HepG2 (cell line): ENCODE measurements around the gene LUC7L. TPM values are rescaled to one million over a fixed set of nuclear protein-coding genes. Genes with fewer than 3 reads are reported as not detected.

ENCODE experiments used
- PRPF4 ChIP-seq: fragments of 200-400 bp; formaldehyde crosslinking; IDR thresholded peaks from 2 replicates; pipeline ENCODE4 v1.6.1; 2016; ENCODE audit warnings: low read length, low read depth; ENCODE audit not compliant: poor library complexity, severe bottlenecking
- RFXANK ChIP-seq: IDR thresholded peaks from 2 replicates; pipeline ENCODE4 v1.6.1; 2016
- SATB2 ChIP-seq: sonication (generic); formaldehyde crosslinking; IDR thresholded peaks from 2 replicates; pipeline ENCODE4 v1.5.0; 2020; ENCODE audit warnings: missing genetic modification reagents
- U2AF1 ChIP-seq: fragments of 200-400 bp; formaldehyde crosslinking; optimal IDR thresholded peaks from 2 replicates; pipeline ENCODE3; 2017; ENCODE audit warnings: mild to moderate bottlenecking, low read depth, low read length
- UBTF ChIP-seq: sonication (generic); formaldehyde crosslinking; IDR thresholded peaks from 2 replicates; pipeline ENCODE4 v1.4.0; 2020; ENCODE audit warnings: mild to moderate bottlenecking, missing genetic modification reagents
- ZFP36L2 ChIP-seq: sonication (generic); formaldehyde crosslinking; IDR thresholded peaks from 2 replicates; pipeline ENCODE4 v1.4.0; 2020; ENCODE audit warnings: missing genetic modification reagents
- ZNF230 ChIP-seq: sonication (generic); formaldehyde crosslinking; IDR thresholded peaks from 2 replicates; pipeline ENCODE4 v1.4.0; 2020; ENCODE audit warnings: mild to moderate bottlenecking, missing genetic modification reagents
- ZNF335 ChIP-seq: sonication (generic); formaldehyde crosslinking; IDR thresholded peaks from 2 replicates; pipeline ENCODE4 v1.4.0; 2020; ENCODE audit warnings: missing genetic modification reagents
- ZNF431 ChIP-seq: sonication (generic); formaldehyde crosslinking; IDR thresholded peaks from 2 replicates; pipeline ENCODE4 v1.9.0; 2022; ENCODE audit warnings: missing genetic modification reagents, low read depth, mild to moderate bottlenecking, borderline replicate concordance
- ZNF687 ChIP-seq: sonication (generic); formaldehyde crosslinking; IDR thresholded peaks from 2 replicates; pipeline ENCODE4 v1.5.1; 2020; ENCODE audit warnings: mild to moderate bottlenecking, missing genetic modification reagents, moderate library complexity
- ZNF713 ChIP-seq: sonication (generic); formaldehyde crosslinking; IDR thresholded peaks from 2 replicates; pipeline ENCODE4 v1.4.0; 2020; ENCODE audit warnings: mild to moderate bottlenecking, missing genetic modification reagents
- ZNF766 ChIP-seq: sonication (generic); formaldehyde crosslinking; IDR thresholded peaks from 2 replicates; pipeline ENCODE4 v1.5.0; 2020; ENCODE audit warnings: missing genetic modification reagents, borderline replicate concordance
- polyA plus RNA-seq, 8 experiments: library from polyadenylated mRNA; depleted of rRNA in 3 of 8; stranded (reverse) in 7 of 8; unstranded in 1 of 8; fragments of >200 nt; fragmentation: Illumina TruSeq in 4 of 8; extraction: Trizol in 4 of 8; gene quantifications; 2 replicates each; pipeline versions ENCODE4 v1.2.1 to v1.2.3, GENCODE V29; 2011 to 2016; ENCODE audit warnings: low read depth in 4 of 8, missing spikeins in 1 of 8, mixed read lengths in 1 of 8; ENCODE audit not compliant: insufficient read depth in 1 of 8
- total RNA-seq, 5 experiments: library from RNA; depleted of rRNA; stranded (reverse); fragments of >200 nt; fragmentation: Illumina TruSeq; extraction: Trizol; gene quantifications; 2 replicates each; pipeline ENCODE4 v1.2.3, GENCODE V29; 2016; ENCODE audit warnings: low read depth in 1 of 5
- TF ChIP-seq, protein P1 (sequence below): sonication (generic); formaldehyde crosslinking; IDR thresholded peaks from 2 replicates; pipeline ENCODE4 v1.8.0; 2022; ENCODE audit warnings: mild to moderate bottlenecking, missing genetic modification reagents; ENCODE audit not compliant: insufficient replicate concordance
- TF ChIP-seq, protein P2 (sequence below): sonication (generic); formaldehyde crosslinking; IDR thresholded peaks from 2 replicates; pipeline ENCODE4 v1.4.0; 2020; ENCODE audit warnings: missing genetic modification reagents, borderline replicate concordance

The LUC7L gene
- total and polyA plus RNA-seq, 2 of the 13 experiments (the other 11 are each of a cell fraction or from before 2014, with no cell fraction given): 48.7 to 56.9 TPM

DNA sequence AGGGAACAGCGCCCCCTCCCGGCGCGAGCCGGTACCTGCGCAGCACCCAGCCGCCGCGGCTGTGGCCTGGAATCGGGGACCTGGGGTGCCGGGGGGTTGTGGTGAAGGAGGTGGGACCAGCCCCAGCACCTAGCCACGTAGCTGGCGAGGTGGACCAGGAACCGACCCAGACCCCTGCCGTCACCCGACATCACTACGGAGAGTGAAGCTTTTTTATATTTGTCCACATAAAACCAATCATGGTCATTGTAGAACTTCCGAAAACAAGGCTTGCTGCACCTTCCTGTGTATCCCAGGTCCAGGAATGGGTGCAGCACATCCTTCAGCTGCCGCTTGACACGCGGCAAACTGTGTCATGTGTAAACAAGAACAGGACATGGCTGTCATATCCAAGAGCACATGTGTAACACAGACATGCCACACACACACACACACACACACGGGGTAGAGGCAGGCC lies 47.7 kb downstream of the LUC7L start (continued):
- TF ChIP-seq ZNF687 (CRISPR knock-in tag): no peak; the same call in 1 of the 2 replicates
- TF ChIP-seq SATB2: no peak
- TF ChIP-seq, protein P1, sequence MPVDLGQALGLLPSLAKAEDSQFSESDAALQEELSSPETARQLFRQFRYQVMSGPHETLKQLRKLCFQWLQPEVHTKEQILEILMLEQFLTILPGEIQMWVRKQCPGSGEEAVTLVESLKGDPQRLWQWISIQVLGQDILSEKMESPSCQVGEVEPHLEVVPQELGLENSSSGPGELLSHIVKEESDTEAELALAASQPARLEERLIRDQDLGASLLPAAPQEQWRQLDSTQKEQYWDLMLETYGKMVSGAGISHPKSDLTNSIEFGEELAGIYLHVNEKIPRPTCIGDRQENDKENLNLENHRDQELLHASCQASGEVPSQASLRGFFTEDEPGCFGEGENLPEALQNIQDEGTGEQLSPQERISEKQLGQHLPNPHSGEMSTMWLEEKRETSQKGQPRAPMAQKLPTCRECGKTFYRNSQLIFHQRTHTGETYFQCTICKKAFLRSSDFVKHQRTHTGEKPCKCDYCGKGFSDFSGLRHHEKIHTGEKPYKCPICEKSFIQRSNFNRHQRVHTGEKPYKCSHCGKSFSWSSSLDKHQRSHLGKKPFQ (CRISPR knock-in tag): no peak
- TF ChIP-seq UBTF: no peak
- no peak for TF ChIP-seq ZNF766
- TF ChIP-seq PRPF4: no peak
- TF ChIP-seq ZNF431 (CRISPR knock-in tag): no peak
- TF ChIP-seq ZNF335 (CRISPR knock-in tag): 0 out of 2 replicates have a peak, but pooled peaks have one; percentile 1
- TF ChIP-seq ZNF230 (CRISPR knock-in tag): 0 out of 2 replicates have a peak, but pooled peaks have one; percentile 7
- TF ChIP-seq, protein P2, sequence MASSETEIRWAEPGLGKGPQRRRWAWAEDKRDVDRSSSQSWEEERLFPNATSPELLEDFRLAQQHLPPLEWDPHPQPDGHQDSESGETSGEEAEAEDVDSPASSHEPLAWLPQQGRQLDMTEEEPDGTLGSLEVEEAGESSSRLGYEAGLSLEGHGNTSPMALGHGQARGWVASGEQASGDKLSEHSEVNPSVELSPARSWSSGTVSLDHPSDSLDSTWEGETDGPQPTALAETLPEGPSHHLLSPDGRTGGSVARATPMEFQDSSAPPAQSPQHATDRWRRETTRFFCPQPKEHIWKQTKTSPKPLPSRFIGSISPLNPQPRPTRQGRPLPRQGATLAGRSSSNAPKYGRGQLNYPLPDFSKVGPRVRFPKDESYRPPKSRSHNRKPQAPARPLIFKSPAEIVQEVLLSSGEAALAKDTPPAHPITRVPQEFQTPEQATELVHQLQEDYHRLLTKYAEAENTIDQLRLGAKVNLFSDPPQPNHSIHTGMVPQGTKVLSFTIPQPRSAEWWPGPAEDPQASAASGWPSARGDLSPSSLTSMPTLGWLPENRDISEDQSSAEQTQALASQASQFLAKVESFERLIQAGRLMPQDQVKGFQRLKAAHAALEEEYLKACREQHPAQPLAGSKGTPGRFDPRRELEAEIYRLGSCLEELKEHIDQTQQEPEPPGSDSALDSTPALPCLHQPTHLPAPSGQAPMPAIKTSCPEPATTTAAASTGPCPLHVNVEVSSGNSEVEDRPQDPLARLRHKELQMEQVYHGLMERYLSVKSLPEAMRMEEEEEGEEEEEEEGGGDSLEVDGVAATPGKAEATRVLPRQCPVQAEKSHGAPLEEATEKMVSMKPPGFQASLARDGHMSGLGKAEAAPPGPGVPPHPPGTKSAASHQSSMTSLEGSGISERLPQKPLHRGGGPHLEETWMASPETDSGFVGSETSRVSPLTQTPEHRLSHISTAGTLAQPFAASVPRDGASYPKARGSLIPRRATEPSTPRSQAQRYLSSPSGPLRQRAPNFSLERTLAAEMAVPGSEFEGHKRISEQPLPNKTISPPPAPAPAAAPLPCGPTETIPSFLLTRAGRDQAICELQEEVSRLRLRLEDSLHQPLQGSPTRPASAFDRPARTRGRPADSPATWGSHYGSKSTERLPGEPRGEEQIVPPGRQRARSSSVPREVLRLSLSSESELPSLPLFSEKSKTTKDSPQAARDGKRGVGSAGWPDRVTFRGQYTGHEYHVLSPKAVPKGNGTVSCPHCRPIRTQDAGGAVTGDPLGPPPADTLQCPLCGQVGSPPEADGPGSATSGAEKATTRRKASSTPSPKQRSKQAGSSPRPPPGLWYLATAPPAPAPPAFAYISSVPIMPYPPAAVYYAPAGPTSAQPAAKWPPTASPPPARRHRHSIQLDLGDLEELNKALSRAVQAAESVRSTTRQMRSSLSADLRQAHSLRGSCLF: no peak
- no peak for TF ChIP-seq ZNF713
- no peak for TF ChIP-seq U2AF1
- no peak for TF ChIP-seq RFXANK (CRISPR knock-in tag)
- TF ChIP-seq ZFP36L2 (CRISPR knock-in tag): no peak
